SK-N-MC (cell line): ENCODE measurements around the gene LONRF2.

Experiments used
- DNase-seq: peaks from one replicate; pipeline ENCODE4 v3.0.0-alpha.2; 2011; ENCODE audit warnings: low read depth, low spot score
- H3K27ac ChIP-seq: fragments of 200-600 bp; sonication (generic); 2 replicates; pipeline ENCODE4 v1.5.1; 2016; ENCODE audit warnings: mixed run types
- H3K36me3 ChIP-seq: fragments of 200-600 bp; sonication (generic); 2 replicates; pipeline ENCODE4 v1.6.1; 2017; ENCODE audit warnings: antibody characterized with exemption, low read length, mixed read lengths; ENCODE audit not compliant: insufficient read depth
- H3K4me3 ChIP-seq: fragments of 200-600 bp; sonication (generic); 2 replicates; pipeline ENCODE4 v1.5.1; 2016
- H3K9ac ChIP-seq: fragments of 200-600 bp; sonication (generic); 2 replicates; pipeline ENCODE4 v1.8.0; 2017; ENCODE audit warnings: mixed run types, mixed read lengths; ENCODE audit not compliant: insufficient read length
- H3K9me3 ChIP-seq: fragments of 200-600 bp; sonication (generic); 2 replicates; pipeline ENCODE4 v1.6.1; 2017; ENCODE audit warnings: low read depth, mild to moderate bottlenecking, antibody characterized with exemption, low read length, moderate library complexity, mixed read lengths
- EZH2 ChIP-seq: fragments of 200-600 bp; sonication (generic); IDR thresholded peaks from one replicate; pipeline ENCODE4 v1.6.1; 2017; ENCODE audit warnings: antibody characterized with exemption
- FOXP2 ChIP-seq: optimal IDR thresholded peaks from 2 replicates; pipeline ENCODE3; 2011; ENCODE audit warnings: mild to moderate bottlenecking, moderate library complexity; ENCODE audit not compliant: insufficient read depth; ENCODE audit errors: extremely low read length, control extremely low read depth
- POLR2AphosphoS5 ChIP-seq: IDR thresholded peaks from 2 replicates; pipeline ENCODE4 v1.6.1; 2012; ENCODE audit warnings: mild to moderate bottlenecking, low read depth, low read length, borderline replicate concordance

The LONRF2 gene

DNA sequence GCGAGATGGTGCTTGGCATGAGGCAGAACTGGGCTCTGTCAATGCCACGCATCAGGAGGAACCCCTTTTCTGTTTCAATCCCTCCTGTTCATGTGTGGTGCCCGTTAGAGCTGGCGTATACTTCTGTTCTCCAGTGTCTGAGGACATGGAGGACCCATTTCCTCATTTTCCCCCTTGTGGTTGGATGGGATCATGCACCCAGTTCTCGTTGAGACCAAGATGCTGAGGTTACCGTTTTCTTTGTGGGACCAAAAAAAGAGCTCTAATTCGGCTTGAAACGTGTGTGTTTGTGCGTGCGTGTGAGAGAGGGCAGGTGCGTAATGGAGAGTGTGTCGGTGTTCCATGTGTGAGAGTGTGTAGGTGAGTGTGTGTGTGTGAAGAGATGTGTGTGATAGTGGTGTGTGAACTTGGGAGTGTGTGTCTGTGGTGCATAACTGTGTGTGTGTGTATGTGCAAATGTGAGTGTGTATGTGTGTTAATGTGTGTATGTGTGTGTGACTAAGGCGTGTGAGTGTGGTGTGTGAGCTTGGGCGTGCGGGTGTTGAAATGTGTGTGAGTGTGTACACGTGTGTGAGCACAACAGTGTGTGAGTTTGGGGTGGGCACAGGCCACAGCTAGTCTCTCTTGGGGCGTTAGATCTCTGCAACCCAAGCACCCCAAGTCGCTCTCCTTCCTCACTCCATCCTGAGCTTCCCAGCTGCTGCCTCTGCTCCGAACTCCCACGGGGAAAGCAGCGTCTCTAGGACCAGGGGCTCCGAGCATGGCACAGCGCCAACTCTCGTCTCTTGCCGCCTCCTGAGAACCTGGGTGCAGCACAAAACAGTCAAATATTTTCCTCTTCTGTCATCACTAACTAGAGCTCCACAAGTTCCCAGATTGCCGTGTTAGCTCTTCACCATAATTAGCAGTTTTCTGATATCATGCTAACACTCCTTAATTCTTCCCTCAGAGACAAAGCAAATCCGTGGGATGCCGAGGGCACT, 75.8 kb downstream of the LONRF2 start:
- DNase-seq = no peak
- Histone ChIP-seq H3K27ac (no peak overlapping the region), H3K9ac (no peak overlapping the region), H3K4me3 (no peak overlapping the region), H3K36me3 (no peaks in the 10 kb centered on the region), H3K9me3 (no peaks in the 10 kb centered on the region)
- TF ChIP-seq FOXP2 (no peak), EZH2 (no peak), POLR2AphosphoS5 (no peak)

DNA sequence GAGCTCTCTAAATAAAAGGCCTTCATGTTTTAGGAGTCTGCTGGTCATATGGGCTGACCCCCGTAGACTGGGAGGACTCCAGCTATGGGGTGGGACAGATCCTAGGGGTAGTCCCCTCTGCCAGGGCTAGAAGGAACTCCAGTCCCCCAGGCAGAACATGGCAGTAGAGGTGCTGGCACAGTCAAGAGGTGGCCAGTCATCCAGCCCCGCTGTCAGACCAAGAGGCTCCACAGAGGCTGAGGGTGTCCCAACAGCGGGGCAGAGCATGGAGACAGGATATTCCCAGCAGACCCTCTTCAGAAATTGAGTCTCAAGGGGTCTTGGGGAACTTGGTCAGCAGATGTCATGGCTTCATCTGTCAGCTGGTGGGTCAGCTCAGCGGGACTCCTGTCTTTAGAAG, 76.6 kb downstream of the LONRF2 start:
- Histone ChIP-seq H3K9me3 (no peaks in the 10 kb centered on the region), H3K27ac (no peak overlapping the region), H3K36me3 (no peaks in the 10 kb centered on the region), H3K4me3 (no peak overlapping the region), H3K9ac (no peak overlapping the region)
- DNase-seq = no peak
- TF ChIP-seq FOXP2 (no peak), EZH2 (no peak), POLR2AphosphoS5 (no peak)

- Histone ChIP-seq H3K9me3 (no peaks in the 10 kb centered on the region), H3K36me3 (no peaks in the 10 kb centered on the region), H3K27ac (no peak overlapping the region), H3K4me3 (no peak overlapping the region), H3K9ac (no peak overlapping the region)
- TF ChIP-seq FOXP2 (no peak), EZH2 (no peak), POLR2AphosphoS5 (no peak)
- no peak for DNase-seq
Measured at GRCh38 chr2:100244881-100245605, 77.3 kb downstream of the LONRF2 start.

- H3K9me3 ChIP-seq = no peaks in the 10 kb centered on the region
- TF ChIP-seq POLR2AphosphoS5 (no peak), EZH2 (no peak), FOXP2 (no peak)
- H3K4me3 ChIP-seq = no peak overlapping the region
- no peak for DNase-seq
- no peaks in the 10 kb centered on the region for H3K36me3 ChIP-seq
- H3K9ac ChIP-seq = no peak overlapping the region
- no peak overlapping the region for H3K27ac ChIP-seq
Measured at GRCh38 chr2:100243631-100244030, 78.7 kb downstream of the LONRF2 start.

DNA sequence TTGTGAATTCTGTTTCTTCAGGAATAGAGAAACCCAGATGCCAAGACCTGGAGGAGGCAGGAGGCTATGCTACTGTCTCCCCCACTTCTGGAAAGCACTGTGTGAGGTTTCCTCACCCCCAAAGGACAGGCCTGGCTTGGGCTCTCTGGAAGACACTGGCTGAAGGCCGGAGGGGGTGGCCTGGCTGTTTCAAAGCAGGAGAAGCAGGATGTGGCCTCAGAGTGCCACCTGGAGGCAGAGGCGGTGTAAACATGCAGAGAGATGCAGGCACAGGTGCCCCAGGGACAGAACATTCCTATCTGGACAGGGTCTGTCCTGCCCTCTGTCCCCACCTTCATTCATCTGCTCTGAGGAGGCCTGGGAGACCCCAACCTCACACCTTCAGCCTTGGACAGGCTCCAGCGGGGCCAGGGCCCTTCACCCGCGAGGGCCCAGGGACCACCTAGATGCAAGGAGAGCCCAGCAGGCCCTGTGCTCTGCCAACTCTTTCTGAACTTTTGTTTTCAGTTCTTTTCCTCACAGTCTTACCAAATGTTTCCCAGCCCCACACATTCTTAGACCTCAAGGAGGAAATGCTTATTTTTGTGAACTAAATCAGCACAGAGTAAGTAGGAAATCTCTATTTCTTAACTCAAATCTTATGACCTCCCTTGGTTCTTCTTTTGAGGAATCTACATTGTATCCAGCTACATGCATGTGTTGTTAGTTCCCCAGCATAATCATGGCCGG, 79.2 kb downstream of the LONRF2 start:
- Histone ChIP-seq H3K9me3 (no peaks in the 10 kb centered on the region), H3K27ac (no peak overlapping the region), H3K4me3 (no peak overlapping the region), H3K9ac (no peak overlapping the region), H3K36me3 (no peaks in the 10 kb centered on the region)
- TF ChIP-seq EZH2 = no peak
- TF ChIP-seq FOXP2 = no peak
- TF ChIP-seq POLR2AphosphoS5 = no peak
- DNase-seq = no peak

DNA sequence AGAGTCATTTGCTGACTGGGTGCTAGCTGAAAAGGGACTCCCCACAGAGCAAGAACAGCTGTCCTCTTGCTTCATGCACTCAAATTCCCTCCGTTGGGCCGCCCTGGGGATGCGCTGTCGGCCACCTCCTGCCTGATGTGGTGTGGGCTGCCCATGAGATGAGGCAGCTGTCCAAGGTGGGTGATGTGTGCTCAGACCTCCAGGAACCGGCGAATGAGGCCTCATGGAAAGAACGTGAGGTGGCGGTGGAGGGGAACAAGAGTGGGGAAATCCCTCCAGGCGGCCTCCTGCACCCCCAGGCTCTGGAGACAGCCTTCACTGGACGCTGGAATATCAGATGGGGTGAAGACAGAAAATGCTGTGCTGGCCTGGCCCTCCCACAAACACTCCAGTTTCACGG, 79.8 kb downstream of the LONRF2 start:
- DNase-seq = no peak
- no peak overlapping the region for H3K27ac ChIP-seq
- H3K9ac ChIP-seq = no peak overlapping the region
- no peak for TF ChIP-seq EZH2
- no peak for TF ChIP-seq FOXP2
- TF ChIP-seq POLR2AphosphoS5 = no peak
- H3K36me3 ChIP-seq = no peaks in the 10 kb centered on the region
- no peaks in the 10 kb centered on the region for H3K9me3 ChIP-seq
- no peak overlapping the region for H3K4me3 ChIP-seq

- no peak overlapping the region for H3K27ac ChIP-seq
- TF ChIP-seq EZH2 (no peak), POLR2AphosphoS5 (no peak), FOXP2 (no peak)
- no peak overlapping the region for H3K4me3 ChIP-seq
- DNase-seq = no peak
- H3K9ac ChIP-seq = no peak overlapping the region
- H3K36me3 ChIP-seq = no peaks in the 10 kb centered on the region
- no peaks in the 10 kb centered on the region for H3K9me3 ChIP-seq
Measured at GRCh38 chr2:100241236-100241635, 81.1 kb downstream of the LONRF2 start.

GRCh38 chr2:100240386-100240785, 81.9 kb downstream of the LONRF2 start:
- Histone ChIP-seq H3K36me3 (no peaks in the 10 kb centered on the region), H3K9ac (no peak overlapping the region), H3K4me3 (no peak overlapping the region), H3K27ac (no peak overlapping the region), H3K9me3 (no peaks in the 10 kb centered on the region)
- TF ChIP-seq FOXP2 (no peak), POLR2AphosphoS5 (no peak), EZH2 (no peak)
- DNase-seq = no peak
